HL-60/S4 treated with phorbol 12-myristate 13-acetate at 8.2 ng/mL for 4 days and 3 days (cell line): Measurements from ENCODE around the gene FBLN1.
"Not testable (repeated sequence)": the region's sequence is repeated elsewhere in the genome, so short reads cannot be mapped to it uniquely, and the experiment has no call there.

Experiments
- in situ Hi-C: fragments of 300-500 bp; cut with MboI; formaldehyde crosslinking; loops from 2 replicates; pipeline ENCODE4 v1.15.0; 2022; ENCODE audit warnings: low sequenced_read_pairs

The FBLN1 gene

DNA sequence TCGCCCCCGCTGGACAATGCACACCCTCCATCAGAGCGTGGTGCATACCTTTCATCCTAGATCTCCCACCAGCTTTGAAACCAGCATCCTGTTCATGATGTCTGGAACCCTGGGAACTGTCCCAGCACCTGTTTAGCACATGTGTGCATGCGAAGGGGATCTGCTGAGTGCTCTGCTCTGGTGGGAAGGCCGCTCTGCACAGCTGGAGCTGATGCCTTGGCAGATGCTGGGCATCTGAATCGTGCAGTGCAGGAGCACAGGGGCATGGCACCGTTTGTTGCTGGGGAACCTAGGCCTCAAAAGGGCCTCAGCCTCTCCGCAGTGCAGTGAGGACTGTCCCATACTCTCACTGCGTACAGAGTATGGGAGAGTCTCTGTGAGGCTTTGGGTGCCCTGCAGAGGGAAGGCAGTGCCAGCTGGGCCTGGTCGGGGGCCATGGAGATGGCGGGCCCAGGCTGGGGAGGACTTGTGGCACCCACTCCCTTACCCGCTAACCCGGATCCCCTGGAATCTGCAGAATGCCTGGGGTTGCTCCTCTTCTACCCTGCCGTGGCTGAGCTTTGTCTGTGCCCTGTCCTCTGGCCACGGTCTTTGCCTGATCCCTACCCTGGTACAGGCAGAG lies 96.0 kb downstream of the FBLN1 start:
- in situ Hi-C loops, result loop anchor here (25.0 kb wide), 1 partner anchor 514 kb away; no protein-coding TSS in a partner anchor

GRCh38 chr22:45599836-45600577 lies 97.3 kb downstream of the FBLN1 start:
- in situ Hi-C loops, result loop anchor here (25.0 kb wide), 1 partner anchor 512 kb away; no protein-coding TSS in a partner anchor

GRCh38 chr22:45600790-45601730 lies 98.4 kb downstream of the FBLN1 start:
- in situ Hi-C loops, result no loop called here

- in situ Hi-C loops, result no loop called here
Observed at GRCh38 chr22:45602004-45602733, 99.5 kb downstream of the FBLN1 start.

GRCh38 chr22:45602824-45603595 lies 100.3 kb downstream of the FBLN1 start:
- in situ Hi-C loops, result no loop called here

DNA sequence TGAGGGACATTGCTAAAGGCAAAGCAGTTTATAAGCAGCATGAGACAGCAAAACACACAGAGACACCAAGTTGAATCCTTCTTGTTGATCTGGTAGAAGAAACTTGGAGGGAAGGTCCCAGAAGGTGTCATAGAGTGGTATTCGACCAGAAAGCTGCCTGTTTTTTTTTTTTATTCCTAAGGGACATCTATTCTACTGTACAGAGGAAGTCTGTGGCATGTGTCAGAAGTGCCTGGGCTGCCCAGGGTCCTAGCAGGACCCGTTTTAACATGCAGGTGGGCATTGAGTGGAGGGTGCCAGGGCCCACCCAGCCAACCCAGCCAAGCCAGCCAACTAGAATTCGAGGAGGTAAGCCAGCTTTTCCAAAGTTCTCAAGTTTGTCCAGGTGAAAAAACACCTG lies 100.9 kb downstream of the FBLN1 start:
- in situ Hi-C loops, result no loop called here

DNA sequence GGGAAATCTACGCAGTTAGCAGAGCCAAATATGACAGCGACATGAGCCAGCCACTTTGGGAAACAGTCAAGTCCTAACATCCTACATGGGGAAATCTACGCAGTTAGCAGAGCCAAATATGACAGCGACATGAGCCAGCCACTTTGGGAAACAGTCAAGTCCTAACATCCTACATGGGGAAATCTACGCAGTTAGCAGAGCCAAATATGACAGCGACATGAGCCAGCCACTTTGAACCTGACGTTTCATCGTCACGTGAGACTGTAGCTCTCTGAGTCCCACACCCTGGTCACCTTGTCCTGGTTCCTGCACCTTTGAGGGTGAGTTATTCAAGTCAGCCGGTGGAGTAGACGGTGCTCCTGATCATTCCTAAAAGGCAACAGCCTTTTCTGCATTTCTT lies 105.4 kb downstream of the FBLN1 start:
- in situ Hi-C loops, result not testable (repeated sequence)

DNA sequence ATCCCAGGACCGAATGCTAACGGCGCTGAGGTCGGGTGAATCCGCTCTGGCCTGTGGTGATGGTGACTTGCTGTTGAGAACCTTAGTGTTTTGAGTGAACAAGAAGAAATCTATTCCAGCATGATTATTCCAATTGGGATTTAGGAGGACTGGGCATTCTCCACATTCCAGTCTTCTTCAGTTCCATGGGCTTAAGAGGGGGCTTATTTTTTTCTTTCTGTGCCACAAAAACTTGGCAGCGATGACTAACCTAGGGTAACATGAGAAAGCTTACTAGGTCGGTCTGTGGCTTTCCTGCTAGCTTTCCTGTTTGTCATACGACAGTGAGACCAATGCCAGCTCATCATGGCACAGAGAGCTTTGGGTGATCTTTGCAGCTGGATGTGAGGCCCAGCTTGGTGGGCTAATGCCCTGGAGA lies 106.1 kb downstream of the FBLN1 start:
- in situ Hi-C loops, result no loop called here

GRCh38 chr22:45612451-45612901 lies 109.8 kb downstream of the FBLN1 start:
- in situ Hi-C loops, result no loop called here

GRCh38 chr22:45612940-45613339 lies 110.3 kb downstream of the FBLN1 start:
- in situ Hi-C loops, result no loop called here

DNA sequence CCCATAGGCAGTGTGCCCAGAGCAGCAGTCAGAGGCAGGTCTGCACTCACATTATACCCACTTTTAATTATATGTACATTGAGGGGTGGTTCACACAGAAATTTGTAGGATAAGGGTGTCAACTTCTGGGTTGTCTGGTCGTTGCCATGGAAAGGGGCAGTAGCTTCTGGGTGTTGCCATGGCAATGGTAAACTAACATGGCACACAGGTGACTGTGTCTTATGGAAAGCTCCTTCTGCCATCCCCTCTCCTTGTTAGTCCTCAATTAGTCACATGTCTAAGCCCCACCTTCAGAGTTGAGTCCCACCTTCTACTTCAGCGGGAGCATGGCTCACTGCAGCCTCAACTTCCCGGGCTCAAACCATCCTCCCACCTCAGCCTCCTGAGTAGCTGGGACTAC lies 112.7 kb downstream of the FBLN1 start:
- in situ Hi-C loops, result no loop called here

DNA sequence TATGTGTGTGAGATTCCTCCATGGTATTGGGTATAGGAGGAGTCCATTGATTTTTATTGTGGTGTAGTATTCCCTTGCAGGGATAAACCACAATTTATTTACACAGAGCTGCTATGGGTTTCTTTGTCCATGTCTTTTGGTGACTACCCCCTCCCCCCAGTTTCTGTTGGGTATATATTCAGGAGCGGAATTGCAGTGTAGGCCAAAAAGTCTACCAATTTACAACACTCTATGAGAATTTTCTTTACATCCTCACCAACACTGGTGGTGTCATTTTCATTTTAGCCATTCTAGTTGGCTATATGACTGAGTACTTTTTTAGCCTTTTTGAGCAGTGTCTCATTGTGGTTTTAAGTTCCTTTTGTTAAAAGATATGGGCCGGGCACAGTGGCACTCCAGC lies 113.7 kb downstream of the FBLN1 start:
- in situ Hi-C loops, result no loop called here

DNA sequence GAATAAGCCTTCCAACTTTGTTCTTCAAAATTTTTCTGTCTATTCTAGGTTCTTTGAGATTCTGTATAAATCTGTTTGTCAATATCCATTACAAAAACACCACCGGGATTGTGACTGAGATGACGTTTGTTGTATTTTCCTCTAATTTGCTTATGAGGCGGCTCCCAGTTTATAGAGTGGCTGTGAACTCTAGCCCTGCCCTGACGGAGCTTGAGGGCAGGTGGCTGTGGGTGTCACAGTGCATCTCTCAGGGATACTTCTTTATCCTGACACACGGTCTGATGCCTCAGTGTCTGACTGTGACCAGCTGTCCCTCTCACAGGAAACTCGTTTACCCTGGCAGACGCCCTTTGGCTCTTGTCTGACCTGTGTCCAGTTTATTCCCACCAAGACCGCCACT lies 115.3 kb downstream of the FBLN1 start:
- in situ Hi-C loops, result no loop called here

DNA sequence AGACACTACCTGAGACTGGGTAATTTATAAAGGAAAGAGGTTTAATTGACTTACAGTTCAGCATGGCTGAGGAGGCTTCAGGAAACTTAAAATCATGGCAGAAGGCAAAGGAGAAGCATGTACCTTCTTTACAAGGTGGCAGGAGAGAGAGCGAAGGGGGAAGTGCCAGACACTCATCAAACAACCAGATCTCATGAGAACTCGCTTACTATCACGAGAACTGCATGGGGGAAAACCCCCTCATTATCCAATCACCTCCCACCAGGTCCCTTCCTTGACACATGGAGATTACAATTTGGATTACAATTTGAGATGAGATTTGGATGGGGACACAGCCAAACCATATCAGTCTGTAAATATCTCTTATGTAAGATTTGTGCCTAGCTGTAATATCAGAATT lies 118.0 kb downstream of the FBLN1 start:
- in situ Hi-C loops, result no loop called here

DNA sequence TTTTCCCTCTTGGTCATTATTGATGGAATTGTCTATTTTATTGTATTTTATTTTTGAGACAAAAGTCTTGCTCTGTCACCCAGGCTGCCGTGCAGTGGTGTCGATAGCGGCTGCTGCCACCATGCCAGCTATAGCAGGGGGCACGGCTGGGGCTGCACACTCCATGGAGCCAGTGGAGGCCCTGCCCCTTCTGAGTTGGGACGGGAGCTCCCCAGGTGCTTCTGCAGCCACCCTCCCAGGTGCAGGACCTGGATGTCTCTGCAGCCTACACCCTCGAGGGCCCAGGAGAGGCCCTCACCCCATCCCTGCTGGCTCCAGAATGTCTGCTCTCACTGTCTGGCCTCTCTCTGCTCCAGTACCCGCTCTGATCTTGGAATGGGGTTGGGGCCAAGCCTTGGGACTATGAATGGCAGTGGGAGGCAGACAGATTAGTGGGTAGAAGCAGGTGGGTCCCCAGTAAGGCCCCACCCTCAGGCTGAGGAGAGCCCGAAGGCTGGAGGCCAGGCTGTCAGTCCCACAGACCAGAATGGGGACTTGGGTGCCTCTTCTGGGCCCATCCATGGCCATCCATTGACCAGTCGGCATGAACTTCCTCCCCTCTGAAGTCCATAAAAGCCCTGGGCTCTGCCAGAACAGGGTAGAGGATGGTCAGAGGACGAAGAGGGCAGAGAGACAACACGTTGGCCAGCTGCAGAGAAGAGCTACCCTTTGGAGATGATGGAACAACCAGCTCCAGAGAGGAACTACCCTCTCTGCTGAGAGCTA lies 119.3 kb downstream of the FBLN1 start:
- in situ Hi-C loops, result no loop called here

GRCh38 chr22:45623464-45624145 lies 120.9 kb downstream of the FBLN1 start:
- in situ Hi-C loops, result not testable (repeated sequence)

DNA sequence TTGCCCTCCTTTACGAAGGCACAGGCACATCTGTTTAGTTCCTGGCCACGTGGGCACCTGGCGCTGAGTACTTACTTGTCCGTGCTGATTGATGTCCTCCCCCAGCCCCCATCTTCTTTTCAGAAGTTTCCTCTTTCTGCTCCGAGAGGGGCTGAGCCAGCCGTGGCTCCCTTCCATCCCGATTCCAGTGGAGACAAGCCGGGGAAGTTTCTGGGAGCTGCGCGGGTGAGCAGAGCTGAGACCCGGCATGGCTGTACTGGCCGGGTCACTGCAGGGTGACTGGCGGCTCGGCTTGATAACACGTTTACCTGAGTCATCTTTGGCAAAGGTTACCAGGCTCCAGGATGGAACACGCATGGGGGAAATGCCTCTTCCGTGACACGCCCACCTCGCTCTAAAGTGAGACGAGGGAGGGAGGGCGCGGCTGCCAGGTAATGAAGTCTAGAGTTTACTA lies 123.5 kb downstream of the FBLN1 start:
- in situ Hi-C loops, result no loop called here

DNA sequence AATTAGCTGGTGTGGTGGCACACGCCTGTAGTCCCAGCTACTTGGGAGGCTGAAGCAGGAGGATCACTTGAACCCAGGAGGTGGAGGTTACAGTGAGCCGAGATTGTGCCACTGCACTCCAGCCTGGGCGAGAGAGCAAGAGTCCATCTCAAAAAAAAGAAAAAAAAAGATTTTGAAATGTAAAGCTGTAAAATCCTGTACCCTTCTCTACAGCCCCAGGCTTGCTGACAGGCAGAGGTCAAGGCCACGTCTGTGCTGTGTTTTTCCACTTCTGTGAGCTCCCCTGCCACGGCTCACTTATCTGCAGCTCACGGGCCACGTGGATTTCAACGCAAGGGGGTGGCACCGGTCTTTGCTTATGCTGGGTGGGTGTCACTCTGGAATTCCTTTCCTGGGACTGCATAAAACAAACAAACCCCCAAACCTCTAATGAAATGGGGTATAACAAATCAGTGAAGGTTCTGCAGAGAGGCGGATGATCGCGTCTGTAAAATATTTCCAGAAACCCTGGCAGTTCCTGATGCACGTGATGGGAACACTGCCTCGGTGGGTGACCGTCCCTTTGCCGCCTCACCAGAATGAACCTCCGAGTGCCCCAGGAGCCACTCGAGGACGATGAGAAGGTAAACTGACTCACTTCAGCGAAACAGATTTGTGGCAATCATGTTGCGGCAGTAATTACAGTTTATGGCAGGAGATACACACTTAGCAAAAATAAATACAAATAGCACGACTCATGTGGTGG lies 125.0 kb downstream of the FBLN1 start:
- in situ Hi-C loops, result no loop called here
